Activated CD4-positive, alpha-beta T cell treated with anti-CD3 and anti-CD28 coated beads for 36 hours (primary cell): ENCODE measurements around the gene BUB1. TPM values are rescaled to one million over a fixed set of nuclear protein-coding genes. Genes with fewer than 3 reads are reported as not detected.
"Not testable (repeated sequence)": the region's sequence is repeated elsewhere in the genome, so short reads cannot be mapped to it uniquely, and the experiment has no call there.

Source experiments
- ATAC-seq: fragments of 200-7000 bp; cut with Tn5 transposase; one replicate; pipeline ENCODE4 v1.10.0; 2021; ENCODE audit warnings: mild to moderate bottlenecking, moderate library complexity
- CTCF ChIA-PET: fragments of 350-600 bp; sonication (Branson Sonifier 250); formaldehyde crosslinking; loops from one replicate; lab custom pipeline; 2021; ENCODE audit warnings: antibody characterized with exemption; lab: Charles Lee
- POLR2A ChIA-PET: fragments of 350-600 bp; sonication (Branson Sonifier 250); formaldehyde crosslinking; loops from one replicate; lab custom pipeline; 2021; ENCODE audit warnings: antibody characterized with exemption, inconsistent platforms; lab: Charles Lee
- DNase-seq: peaks from one replicate; pipeline ENCODE4 v3.0.0-alpha.2; 2020
- H3K27ac Mint-ChIP-seq: one replicate; pipeline ENCODE4 v1.8.0; 2021; ENCODE audit warnings: mixed read lengths
- H3K27me3 Mint-ChIP-seq: one replicate; pipeline ENCODE4 v1.8.0; 2021; ENCODE audit warnings: mixed read lengths
- H3K36me3 Mint-ChIP-seq: one replicate; pipeline ENCODE4 v1.8.0; 2021; ENCODE audit warnings: low read depth, mixed read lengths
- H3K4me1 Mint-ChIP-seq: one replicate; pipeline ENCODE4 v1.8.0; 2021; ENCODE audit warnings: mixed read lengths
- H3K4me3 Mint-ChIP-seq: one replicate; pipeline ENCODE4 v1.8.0; 2021; ENCODE audit warnings: mild to moderate bottlenecking, moderate library complexity, mixed read lengths
- H3K9me3 Mint-ChIP-seq: one replicate; pipeline ENCODE4 v1.8.0; 2021; ENCODE audit warnings: low read depth, mixed read lengths
- intact Hi-C, 2 experiments: fragments of 100-400 bp; cut with DNase I in 1 of 2; cut with micrococcal nuclease in 1 of 2; formaldehyde crosslinking; loops; one replicate each; pipeline versions ENCODE4 v1.14.2 to v1.15.1; 2022 to 2024; cut with DNase I, micrococcal nuclease
- total RNA-seq, 2 experiments: library from RNA; stranded (reverse); gene quantifications; one replicate each; pipeline ENCODE4 v1.2.3, GENCODE V29; 2021

The BUB1 gene
- total RNA-seq, 2 experiments from 2014 or later, result 93.5 to 115 TPM

DNA sequence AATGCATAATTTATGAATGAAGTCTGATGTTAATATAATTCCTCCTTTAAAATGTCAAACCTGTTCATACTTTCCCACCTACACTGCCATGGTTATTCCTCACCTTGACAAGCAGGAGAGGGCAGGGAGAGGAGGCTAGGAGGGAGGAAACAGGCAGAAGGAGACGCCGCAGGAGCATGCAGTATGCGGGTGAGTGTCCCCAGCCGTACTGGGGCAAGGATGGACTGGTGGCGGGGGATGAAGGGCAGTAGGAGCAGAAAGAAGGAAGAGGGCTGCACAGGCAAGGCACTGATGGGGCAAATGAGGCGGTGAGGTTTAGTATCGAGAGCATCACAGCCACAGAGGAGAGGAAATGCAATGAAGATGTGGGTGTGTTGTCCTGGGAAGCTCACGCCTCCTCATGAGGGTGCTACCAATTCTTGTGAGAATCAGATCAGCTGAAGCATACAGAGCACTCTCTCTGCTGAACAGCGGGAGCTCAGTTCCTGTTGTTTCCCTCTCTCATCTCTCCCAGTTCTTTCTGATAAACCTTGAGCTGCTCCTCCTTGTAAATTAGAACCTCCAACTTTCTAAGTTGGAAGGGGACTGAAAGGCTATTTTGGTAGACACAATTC, 58.4 kb downstream of the BUB1 start:
- CTCF ChIA-PET, POLR2A ChIA-PET, H3K27ac Mint-ChIP-seq, H3K9me3 Mint-ChIP-seq, ATAC-seq, H3K4me3 Mint-ChIP-seq, H3K4me1 Mint-ChIP-seq, intact Hi-C loops, H3K27me3 Mint-ChIP-seq, DNase-seq, H3K36me3 Mint-ChIP-seq: not testable (repeated sequence)

DNA sequence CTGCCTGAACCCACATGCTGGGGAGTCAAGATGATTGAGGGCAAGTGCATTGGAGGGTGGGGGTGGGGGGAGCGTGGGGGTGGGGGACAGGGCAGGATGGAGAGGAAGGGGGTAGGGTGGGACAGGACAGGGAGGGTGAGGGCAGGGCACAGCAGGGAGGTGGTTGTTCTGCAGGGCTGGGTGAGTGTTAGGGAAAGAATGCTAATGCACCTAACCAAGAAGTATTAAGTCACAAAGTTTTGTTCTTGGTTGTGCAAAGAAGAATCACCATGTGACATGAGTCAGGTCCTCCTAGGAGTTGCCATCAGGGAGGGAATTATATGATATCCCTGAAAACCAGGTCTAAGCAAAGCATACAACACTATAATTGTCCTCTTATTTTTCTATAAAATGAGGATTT, 63.9 kb downstream of the BUB1 start:
- H3K36me3 Mint-ChIP-seq, intact Hi-C loops, H3K9me3 Mint-ChIP-seq, H3K27me3 Mint-ChIP-seq, H3K4me1 Mint-ChIP-seq, H3K27ac Mint-ChIP-seq, ATAC-seq, POLR2A ChIA-PET, DNase-seq, H3K4me3 Mint-ChIP-seq, CTCF ChIA-PET: not testable (repeated sequence)

DNA sequence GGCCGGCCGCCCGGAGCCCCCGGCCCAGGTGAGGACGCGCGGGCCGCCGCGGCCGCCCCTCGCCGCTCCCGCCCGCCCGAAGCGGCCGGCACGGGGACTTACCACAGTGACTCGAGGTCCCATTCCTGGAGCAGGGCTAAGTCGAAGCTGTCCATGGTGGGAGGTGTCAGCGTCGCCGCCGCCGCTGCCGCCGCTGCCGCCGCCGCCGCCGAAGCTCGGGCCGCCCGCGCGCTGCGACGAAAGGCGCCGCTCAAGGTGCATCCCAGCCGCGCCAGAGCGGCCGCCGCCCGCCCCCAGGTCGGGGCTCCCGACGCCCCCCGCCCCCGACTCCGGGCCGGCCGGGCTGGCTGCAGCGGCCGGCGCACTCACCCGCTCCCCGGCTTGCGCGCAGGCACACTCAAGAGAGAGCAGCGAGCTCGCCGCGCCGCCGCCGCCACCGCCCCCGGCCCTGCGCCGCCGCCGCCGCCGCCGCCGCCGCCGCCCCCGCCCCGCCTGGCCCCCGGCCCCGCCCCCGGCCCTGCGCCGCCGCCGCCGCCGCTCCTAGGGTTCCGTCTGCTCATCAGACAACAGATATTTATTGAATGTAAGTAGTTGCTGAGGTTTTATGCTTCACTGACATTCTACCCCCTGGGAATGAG, 67.1 kb downstream of the BUB1 start:
- H3K36me3 Mint-ChIP-seq, H3K27ac Mint-ChIP-seq, H3K27me3 Mint-ChIP-seq, CTCF ChIA-PET, H3K4me1 Mint-ChIP-seq, intact Hi-C loops, POLR2A ChIA-PET, H3K9me3 Mint-ChIP-seq, H3K4me3 Mint-ChIP-seq: not testable (repeated sequence)
- peak; percentile 60 for ATAC-seq
- DNase-seq, result peak; percentile 37

DNA sequence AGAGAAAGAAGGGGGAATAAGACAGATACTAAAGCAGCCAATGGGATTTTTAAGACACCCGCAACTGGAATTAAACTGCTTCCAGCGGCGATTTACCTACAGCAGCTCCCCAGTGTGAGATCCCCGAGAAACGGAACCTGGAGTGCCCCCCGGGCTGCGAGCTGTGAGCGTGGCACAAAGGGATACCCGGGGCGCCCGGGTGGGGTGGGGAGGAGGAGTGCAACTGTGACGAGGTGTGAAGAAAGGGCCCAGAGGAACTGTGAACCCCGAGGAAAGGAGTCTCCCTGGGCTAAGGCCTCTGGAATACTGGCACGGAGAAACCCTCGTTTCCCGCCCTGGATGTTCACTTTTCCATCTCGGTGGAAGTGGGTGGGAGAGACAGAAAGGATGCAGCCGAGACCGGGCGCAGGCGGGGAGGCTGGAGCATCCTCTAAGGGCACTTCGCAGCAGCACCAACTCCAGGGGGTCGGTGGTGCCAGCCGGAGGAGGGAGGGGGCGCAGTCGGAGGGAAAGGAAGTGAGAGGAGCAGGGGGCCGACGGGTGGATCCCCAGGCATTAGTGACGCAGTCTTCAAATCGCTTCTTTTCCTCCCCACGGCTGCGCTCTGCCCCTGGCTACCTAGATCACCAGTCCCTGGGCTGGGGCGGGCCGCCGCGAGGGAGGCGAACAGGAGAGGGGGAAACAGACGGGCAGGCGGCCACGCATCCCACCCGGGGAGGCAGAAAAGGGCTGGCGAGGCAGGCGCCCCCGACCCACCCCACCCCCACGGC, 67.8 kb downstream of the BUB1 start:
- CTCF ChIA-PET, H3K27me3 Mint-ChIP-seq, DNase-seq, intact Hi-C loops, H3K9me3 Mint-ChIP-seq, H3K27ac Mint-ChIP-seq, POLR2A ChIA-PET, H3K4me3 Mint-ChIP-seq, H3K36me3 Mint-ChIP-seq, H3K4me1 Mint-ChIP-seq: not testable (repeated sequence)
- ATAC-seq, result peak; percentile 34

DNA sequence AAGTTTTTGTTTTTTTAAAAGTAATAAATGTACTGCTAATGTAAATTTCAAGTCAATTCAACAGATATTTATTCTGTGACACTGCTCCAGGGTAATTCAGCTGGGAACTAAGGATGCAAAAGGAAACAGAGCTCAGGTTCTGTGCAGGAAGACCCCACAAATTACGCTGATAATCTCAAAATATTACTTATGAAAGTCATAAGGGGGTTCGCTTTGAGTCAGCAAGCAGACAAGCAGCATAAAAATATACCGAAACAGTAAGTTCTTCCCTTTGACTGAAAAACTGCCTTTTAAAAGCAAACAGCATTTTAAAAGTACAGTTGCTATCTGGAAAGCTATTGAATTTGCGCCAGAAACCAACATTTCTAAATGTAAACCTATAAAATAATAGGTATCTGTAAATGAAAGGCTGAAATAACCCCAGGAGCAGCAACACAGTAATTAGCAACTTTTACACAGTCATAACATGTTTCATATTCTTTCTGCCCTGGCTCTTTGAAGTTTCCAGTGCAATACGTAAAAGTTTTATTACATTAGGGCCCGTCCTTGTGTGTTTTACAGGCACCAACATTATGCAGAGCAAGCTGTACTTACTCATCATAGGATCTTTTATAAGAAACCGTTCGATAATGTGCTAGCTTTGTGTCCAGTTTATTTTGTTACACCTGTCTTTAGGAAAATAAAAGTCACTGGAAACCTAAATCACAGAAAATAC, 68.9 kb downstream of the BUB1 start:
- CTCF ChIA-PET, DNase-seq, H3K4me3 Mint-ChIP-seq, H3K36me3 Mint-ChIP-seq, H3K27me3 Mint-ChIP-seq, POLR2A ChIA-PET, H3K27ac Mint-ChIP-seq, ATAC-seq, H3K9me3 Mint-ChIP-seq, H3K4me1 Mint-ChIP-seq, intact Hi-C loops: not testable (repeated sequence)

DNA sequence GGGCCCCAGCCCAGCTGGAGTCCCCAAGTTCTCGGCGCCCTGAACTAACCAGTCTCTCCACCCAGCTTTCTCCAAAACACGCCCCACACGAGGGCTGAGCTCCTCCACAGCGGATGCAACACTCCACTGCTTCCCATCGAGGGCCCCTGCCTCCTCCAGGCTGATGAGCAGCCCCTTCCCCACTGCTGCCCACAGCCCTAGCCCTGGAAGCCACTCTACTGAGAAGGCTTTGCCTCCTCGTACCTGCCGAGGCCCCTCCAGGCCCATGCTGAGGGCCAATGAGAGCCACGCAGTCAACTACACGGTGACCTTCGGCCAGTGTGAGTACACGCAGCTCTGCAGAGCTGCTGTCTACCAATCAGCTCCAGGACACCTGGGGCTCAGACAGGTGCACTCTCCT, 72.8 kb downstream of the BUB1 start:
- DNase-seq, H3K9me3 Mint-ChIP-seq, H3K36me3 Mint-ChIP-seq, H3K4me1 Mint-ChIP-seq, CTCF ChIA-PET, H3K27ac Mint-ChIP-seq, H3K4me3 Mint-ChIP-seq, H3K27me3 Mint-ChIP-seq, ATAC-seq, POLR2A ChIA-PET, intact Hi-C loops: not testable (repeated sequence)

DNA sequence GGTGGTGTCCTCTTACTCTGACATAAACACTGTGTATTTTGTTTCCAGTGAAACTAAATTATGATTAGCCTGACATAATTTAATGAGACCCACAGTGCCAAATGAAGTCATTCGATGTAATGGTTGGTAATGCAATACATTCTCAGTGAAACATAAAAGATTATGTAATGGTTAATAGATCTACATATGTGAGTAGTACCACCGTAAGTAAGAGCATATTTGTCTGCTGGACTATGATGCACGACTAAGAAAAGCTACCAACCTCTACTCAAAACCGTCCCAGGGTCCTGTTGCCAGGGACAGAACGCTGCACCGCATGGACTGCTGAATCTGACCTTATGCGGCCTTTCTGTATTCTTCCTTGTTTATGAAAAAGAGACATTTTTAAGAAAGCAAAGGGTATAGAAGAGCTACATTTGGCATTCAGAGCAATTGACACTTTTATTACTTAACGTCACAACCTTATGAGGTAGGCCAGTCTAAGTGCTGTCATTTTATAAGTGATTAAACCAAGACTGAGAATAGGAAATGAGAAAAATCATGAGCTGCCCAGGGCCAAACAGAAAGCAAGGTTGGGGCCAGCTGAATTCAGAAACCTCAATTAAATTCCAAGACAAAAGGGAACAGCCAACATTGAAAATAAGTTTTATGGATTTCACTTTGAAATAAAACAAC, 73.8 kb downstream of the BUB1 start:
- intact Hi-C loops, H3K4me3 Mint-ChIP-seq, H3K9me3 Mint-ChIP-seq, CTCF ChIA-PET, H3K4me1 Mint-ChIP-seq, H3K36me3 Mint-ChIP-seq, POLR2A ChIA-PET, H3K27me3 Mint-ChIP-seq, DNase-seq, ATAC-seq, H3K27ac Mint-ChIP-seq: not testable (repeated sequence)

DNA sequence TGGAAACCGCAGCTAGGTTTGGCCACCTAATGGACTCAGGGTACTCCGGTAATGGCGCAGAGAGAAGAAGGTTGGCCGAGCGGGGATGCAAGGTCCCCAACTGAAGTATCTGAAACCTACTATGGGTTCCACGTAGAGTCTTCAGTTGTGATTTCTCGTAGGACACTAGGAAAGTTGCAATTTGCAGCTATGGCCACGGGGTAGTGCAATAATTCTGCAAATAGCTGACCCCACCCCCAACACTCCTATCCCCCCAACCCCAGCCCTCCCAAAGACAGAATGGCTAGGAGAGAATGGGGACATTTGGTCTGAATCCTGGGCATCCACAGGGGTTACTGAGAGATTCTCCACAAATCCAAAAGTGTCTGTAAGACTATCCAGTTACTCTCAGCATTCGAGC, 75.7 kb downstream of the BUB1 start:
- intact Hi-C loops, DNase-seq, H3K4me3 Mint-ChIP-seq, H3K4me1 Mint-ChIP-seq, POLR2A ChIA-PET, H3K36me3 Mint-ChIP-seq, CTCF ChIA-PET, H3K27ac Mint-ChIP-seq, ATAC-seq, H3K9me3 Mint-ChIP-seq, H3K27me3 Mint-ChIP-seq: not testable (repeated sequence)

DNA sequence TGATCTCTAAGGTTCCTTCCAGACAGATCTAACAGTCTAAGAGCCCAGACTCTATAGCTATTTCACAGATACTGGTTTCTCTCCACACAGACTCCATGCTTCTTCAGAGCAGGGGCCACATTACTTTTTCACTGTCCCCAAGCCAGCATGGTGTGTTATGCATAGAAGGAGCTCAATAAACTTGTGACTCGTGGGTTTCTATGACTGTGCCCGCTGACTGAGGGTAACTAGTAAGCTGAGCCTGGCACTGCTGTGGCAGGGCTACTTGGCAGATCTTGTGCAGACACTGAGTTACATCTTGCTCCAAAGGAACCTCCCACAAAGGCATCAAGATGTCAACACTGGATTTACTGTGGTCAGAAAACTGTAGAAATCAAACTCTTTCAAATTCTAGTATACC, 85.9 kb downstream of the BUB1 start:
- H3K27ac Mint-ChIP-seq, H3K4me3 Mint-ChIP-seq, POLR2A ChIA-PET, DNase-seq, H3K27me3 Mint-ChIP-seq, ATAC-seq, intact Hi-C loops, CTCF ChIA-PET, H3K9me3 Mint-ChIP-seq, H3K4me1 Mint-ChIP-seq, H3K36me3 Mint-ChIP-seq: not testable (repeated sequence)

DNA sequence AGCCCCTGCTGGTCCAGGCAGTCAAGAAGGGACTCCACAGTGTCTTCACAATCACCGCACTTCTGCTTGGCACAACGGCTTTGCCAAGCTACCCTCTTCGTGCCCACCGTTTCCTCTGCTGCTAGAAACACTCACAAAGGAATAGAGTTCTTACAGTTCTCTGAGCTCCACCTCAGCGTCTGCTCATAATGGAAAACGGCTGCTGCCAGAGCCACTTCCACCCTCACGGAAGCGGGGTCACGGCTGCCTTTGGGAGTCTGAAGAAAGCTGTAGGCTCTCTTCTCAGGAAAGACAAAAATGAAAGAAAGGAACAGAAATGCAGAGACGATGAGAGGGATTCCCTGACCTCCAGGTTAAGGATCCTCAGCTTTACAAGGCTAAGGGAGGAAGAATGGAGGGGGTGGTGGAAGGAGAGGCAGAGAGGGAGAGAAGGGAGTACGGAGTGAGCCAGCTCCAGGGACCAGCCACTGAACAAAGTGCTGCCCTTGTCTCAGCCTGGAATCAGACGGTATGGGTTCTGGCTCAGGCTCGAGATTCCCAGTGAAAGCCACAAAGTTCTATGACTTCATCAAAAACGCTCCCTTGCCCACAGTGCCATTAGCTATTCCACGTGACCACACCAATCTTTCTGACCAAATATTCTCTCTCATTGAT, 88.1 kb downstream of the BUB1 start:
- H3K4me3 Mint-ChIP-seq, H3K36me3 Mint-ChIP-seq, intact Hi-C loops, POLR2A ChIA-PET, H3K4me1 Mint-ChIP-seq, CTCF ChIA-PET, H3K27me3 Mint-ChIP-seq, DNase-seq, H3K27ac Mint-ChIP-seq, ATAC-seq, H3K9me3 Mint-ChIP-seq: not testable (repeated sequence)

DNA sequence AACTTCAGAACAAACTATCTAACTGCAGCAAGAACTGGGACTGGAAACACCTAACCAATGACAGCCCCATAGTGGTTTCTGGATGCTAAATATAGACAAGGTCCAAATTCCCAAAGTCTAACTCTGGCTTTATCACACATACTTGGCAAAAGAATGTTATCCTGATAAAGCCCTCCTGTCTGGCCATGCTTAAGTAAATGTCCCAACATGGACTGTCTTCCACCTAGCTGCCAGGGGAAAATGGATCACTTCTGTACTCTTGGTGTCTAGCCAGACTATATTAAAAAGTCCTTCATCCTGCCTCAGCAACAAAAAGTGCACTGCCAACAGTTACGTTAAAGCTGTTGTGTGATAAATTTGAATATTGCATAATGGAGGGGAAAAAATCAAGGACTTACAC, 89.3 kb downstream of the BUB1 start:
- H3K4me3 Mint-ChIP-seq, H3K27me3 Mint-ChIP-seq, H3K36me3 Mint-ChIP-seq, H3K27ac Mint-ChIP-seq, DNase-seq, H3K9me3 Mint-ChIP-seq, intact Hi-C loops, ATAC-seq, POLR2A ChIA-PET, CTCF ChIA-PET, H3K4me1 Mint-ChIP-seq: not testable (repeated sequence)
